ENCODE results near the gene RACGAP1. TPM values are rescaled to one million over a fixed set of nuclear protein-coding genes. Genes with fewer than 3 reads are reported as not detected.

RACGAP1 gene
- total and polyA plus RNA-seq, 2 donors (not counting 1 experiment from before 2014, with no cell fraction given), result 4.1 to 14.2 TPM

- Histone ChIP-seq H2AFZ (ENCODE audit: insufficient read depth, low read depth, low read length, poor library complexity, severe bottlenecking) (no peak overlapping the region), H3K9me3 (ENCODE audit: control extremely low read depth in 1 of 3, control insufficient read depth in 2 of 3, insufficient read depth in 1 of 3, low read length in 2 of 3) (no peaks in the 10 kb centered on the region), H3K9ac (ENCODE audit: low read length) (no peak overlapping the region), H3K27me3 (replicated peaks in 1 of 4; ENCODE audit: control extremely low read depth in 1 of 4, control insufficient read depth in 3 of 4, insufficient read depth in 4 of 4, low read length in 3 of 4) (no peaks in the 10 kb centered on the region), H3K36me3 (replicated peaks in 1 of 2; ENCODE audit: control extremely low read depth in 1 of 2, control insufficient read depth in 1 of 2, extremely low read depth in 1 of 2, insufficient read depth in 2 of 2, low read length in 1 of 2) (no peaks in the 10 kb centered on the region), H3K4me1 (ENCODE audit: control insufficient read depth in 2 of 2, insufficient read depth in 2 of 2, low read length in 2 of 2) (no peaks in the 10 kb centered on the region), H3K4me2 (replicated peaks; ENCODE audit: low read depth, low read length, poor library complexity, severe bottlenecking) (no peak overlapping the region), H3K4me3 (ENCODE audit: control extremely low read depth in 1 of 5, extremely low read depth in 1 of 5, insufficient read depth in 1 of 5, low read depth in 2 of 5, low read length in 4 of 5) (no peak overlapping the region), H3K27ac (ENCODE audit: low read length in 2 of 2) (no peak overlapping the region), H3K79me2 (ENCODE audit: control insufficient read depth, insufficient read depth, low read length) (no peaks in the 10 kb centered on the region), H4K20me1 (ENCODE audit: control insufficient read depth, insufficient read depth, low read length, poor library complexity, severe bottlenecking) (no peaks in the 10 kb centered on the region)
- intact Hi-C loops (cut with micrococcal nuclease), result no loop called here
- H3K4me1 Mint-ChIP-seq, result no peaks in the 10 kb centered on the region
- H3K4me3 Mint-ChIP-seq, result no peak overlapping the region
- CTCF ChIA-PET, result interaction anchor here (2.3 kb wide), 1 partner anchor 10 kb away, joined by 8 read pairs; no protein-coding TSS in a partner anchor
- DNase-seq, result no peak
- no CpG with 5 or more reads among the region's 2 CpGs for WGBS (ENCODE audit: insufficient coverage)
- no peaks in the 10 kb centered on the region for H3K27me3 Mint-ChIP-seq
- H3K27ac Mint-ChIP-seq, result no peak overlapping the region
- no peaks in the 10 kb centered on the region for H3K9me3 Mint-ChIP-seq (ENCODE audit: insufficient read depth)
- no peak for TF ChIP-seq EZH2 (IDR thresholded peaks at IDR 0.05; ENCODE audit: borderline replicate concordance, insufficient read depth, low read depth, low read length, poor library complexity, severe bottlenecking)
- TF ChIP-seq, protein P1, sequence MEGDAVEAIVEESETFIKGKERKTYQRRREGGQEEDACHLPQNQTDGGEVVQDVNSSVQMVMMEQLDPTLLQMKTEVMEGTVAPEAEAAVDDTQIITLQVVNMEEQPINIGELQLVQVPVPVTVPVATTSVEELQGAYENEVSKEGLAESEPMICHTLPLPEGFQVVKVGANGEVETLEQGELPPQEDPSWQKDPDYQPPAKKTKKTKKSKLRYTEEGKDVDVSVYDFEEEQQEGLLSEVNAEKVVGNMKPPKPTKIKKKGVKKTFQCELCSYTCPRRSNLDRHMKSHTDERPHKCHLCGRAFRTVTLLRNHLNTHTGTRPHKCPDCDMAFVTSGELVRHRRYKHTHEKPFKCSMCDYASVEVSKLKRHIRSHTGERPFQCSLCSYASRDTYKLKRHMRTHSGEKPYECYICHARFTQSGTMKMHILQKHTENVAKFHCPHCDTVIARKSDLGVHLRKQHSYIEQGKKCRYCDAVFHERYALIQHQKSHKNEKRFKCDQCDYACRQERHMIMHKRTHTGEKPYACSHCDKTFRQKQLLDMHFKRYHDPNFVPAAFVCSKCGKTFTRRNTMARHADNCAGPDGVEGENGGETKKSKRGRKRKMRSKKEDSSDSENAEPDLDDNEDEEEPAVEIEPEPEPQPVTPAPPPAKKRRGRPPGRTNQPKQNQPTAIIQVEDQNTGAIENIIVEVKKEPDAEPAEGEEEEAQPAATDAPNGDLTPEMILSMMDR (IDR thresholded peaks at IDR 0.05), result no peak
- POLR2A ChIA-PET, result no interaction called here
- ATAC-seq (ENCODE audit: low read depth), result no peak
Observed at GRCh38 chr12:49976557-49976956, 48.7 kb downstream of the RACGAP1 start.

GRCh38 chr12:49975318-49975761, 50.0 kb downstream of the RACGAP1 start:
- H3K4me3 ChIP-seq (ENCODE audit: control extremely low read depth in 1 of 5, extremely low read depth in 1 of 5, insufficient read depth in 1 of 5, low read depth in 2 of 5, low read length in 4 of 5), result no peak overlapping the region
- no peak overlapping the region for H3K9ac ChIP-seq (ENCODE audit: low read length)
- no peaks in the 10 kb centered on the region for H3K9me3 ChIP-seq (ENCODE audit: control extremely low read depth in 1 of 3, control insufficient read depth in 2 of 3, insufficient read depth in 1 of 3, low read length in 2 of 3)
- no peak for DNase-seq
- no peaks in the 10 kb centered on the region for H4K20me1 ChIP-seq (ENCODE audit: control insufficient read depth, insufficient read depth, low read length, poor library complexity, severe bottlenecking)
- ATAC-seq (ENCODE audit: low read depth), result no peak
- no peaks in the 10 kb centered on the region for H3K4me1 ChIP-seq (ENCODE audit: control insufficient read depth in 2 of 2, insufficient read depth in 2 of 2, low read length in 2 of 2)
- no peaks in the 10 kb centered on the region for H3K4me1 Mint-ChIP-seq
- no peaks in the 10 kb centered on the region for H3K79me2 ChIP-seq (ENCODE audit: control insufficient read depth, insufficient read depth, low read length)
- H3K9me3 Mint-ChIP-seq (ENCODE audit: insufficient read depth), result no peaks in the 10 kb centered on the region
- WGBS (ENCODE audit: insufficient coverage), result 90% methylated on average over 17 of the region's 17 CpGs
- intact Hi-C loops (cut with micrococcal nuclease), result no loop called here
- H2AFZ ChIP-seq (ENCODE audit: insufficient read depth, low read depth, low read length, poor library complexity, severe bottlenecking), result no peak overlapping the region
- CTCF ChIA-PET, result interaction anchor here (2.3 kb wide), 1 partner anchor 8 kb away, joined by 8 read pairs; no protein-coding TSS in a partner anchor
- H3K4me3 Mint-ChIP-seq, result no peak overlapping the region
- H3K27ac Mint-ChIP-seq, result no peak overlapping the region
- H3K27me3 ChIP-seq (replicated peaks in 1 of 4; ENCODE audit: control extremely low read depth in 1 of 4, control insufficient read depth in 3 of 4, insufficient read depth in 4 of 4, low read length in 3 of 4), result peaks cover 0 to 2% (median 0%) of the 10 kb centered on the region in 4 experiments
- H3K27me3 Mint-ChIP-seq, result no peaks in the 10 kb centered on the region
- no peak overlapping the region for H3K4me2 ChIP-seq (replicated peaks; ENCODE audit: low read depth, low read length, poor library complexity, severe bottlenecking)
- H3K27ac ChIP-seq (ENCODE audit: low read length in 2 of 2), result no peak overlapping the region
- H3K36me3 ChIP-seq (replicated peaks in 1 of 2; ENCODE audit: control extremely low read depth in 1 of 2, control insufficient read depth in 1 of 2, extremely low read depth in 1 of 2, insufficient read depth in 2 of 2, low read length in 1 of 2), result no peaks in the 10 kb centered on the region
- TF ChIP-seq, protein P1 (IDR thresholded peaks at IDR 0.05), result no peak
- TF ChIP-seq EZH2 (IDR thresholded peaks at IDR 0.05; ENCODE audit: borderline replicate concordance, insufficient read depth, low read depth, low read length, poor library complexity, severe bottlenecking), result no peak
- POLR2A ChIA-PET, result no interaction called here

Measured in B cell (primary cell).